Endothelial cell of umbilical vein (primary cell): ENCODE results near the gene SLC12A8.

Experiments used
- CTCF ChIP-seq, 2 donors: IDR thresholded peaks; 1 replicate in 1 of 2; 2 replicates in 1 of 2; pipeline ENCODE4 v1.5.1; 2011; ENCODE audit warnings: low read length in 2 of 2, mild to moderate bottlenecking in 2 of 2, moderate library complexity in 2 of 2, control low read depth in 1 of 2, inconsistent platforms in 1 of 2, low read depth in 1 of 2; ENCODE audit not compliant: insufficient read depth in 1 of 2; ENCODE audit errors: extremely low read depth in 1 of 2
- EZH2 ChIP-seq: IDR thresholded peaks from 2 replicates; pipeline ENCODE4 v1.6.1; 2012; ENCODE audit warnings: borderline replicate concordance, low read depth, mild to moderate bottlenecking, moderate library complexity, low read length, inconsistent platforms; ENCODE audit not compliant: severe bottlenecking
- FOS ChIP-seq: IDR thresholded peaks from 2 replicates; pipeline ENCODE4 v1.6.1; 2011; ENCODE audit warnings: mild to moderate bottlenecking, low read length, moderate library complexity, borderline replicate concordance; ENCODE audit not compliant: insufficient read depth
- GATA2 ChIP-seq: IDR thresholded peaks from 2 replicates; pipeline ENCODE4 v1.7.0; 2011; ENCODE audit warnings: low read depth, mild to moderate bottlenecking, moderate library complexity, mixed read lengths, low read length; ENCODE audit not compliant: insufficient read length, insufficient read depth
- JUN ChIP-seq: IDR thresholded peaks from 2 replicates; pipeline ENCODE4 v1.6.1; 2011; ENCODE audit warnings: borderline replicate concordance, low read depth; ENCODE audit not compliant: insufficient read length, insufficient read depth
- MYC ChIP-seq: IDR thresholded peaks from one replicate; pipeline ENCODE4 v1.6.1; 2011; ENCODE audit warnings: mild to moderate bottlenecking, low read depth, low read length
- POLR2A ChIP-seq: IDR thresholded peaks from 2 replicates; pipeline ENCODE4 v1.6.1; 2012; ENCODE audit warnings: low read depth, mild to moderate bottlenecking, control low read depth, low read length
- POLR2AphosphoS5 ChIP-seq: IDR thresholded peaks from 2 replicates; pipeline ENCODE4 v1.6.1; 2012; ENCODE audit warnings: low read depth, mild to moderate bottlenecking, control low read depth, low read length, moderate library complexity; ENCODE audit not compliant: insufficient read depth
- TF ChIP-seq, protein P1 (sequence below): IDR thresholded peaks from 2 replicates; pipeline ENCODE4 v1.6.1; 2011; ENCODE audit not compliant: insufficient read depth, insufficient read length

DNA sequence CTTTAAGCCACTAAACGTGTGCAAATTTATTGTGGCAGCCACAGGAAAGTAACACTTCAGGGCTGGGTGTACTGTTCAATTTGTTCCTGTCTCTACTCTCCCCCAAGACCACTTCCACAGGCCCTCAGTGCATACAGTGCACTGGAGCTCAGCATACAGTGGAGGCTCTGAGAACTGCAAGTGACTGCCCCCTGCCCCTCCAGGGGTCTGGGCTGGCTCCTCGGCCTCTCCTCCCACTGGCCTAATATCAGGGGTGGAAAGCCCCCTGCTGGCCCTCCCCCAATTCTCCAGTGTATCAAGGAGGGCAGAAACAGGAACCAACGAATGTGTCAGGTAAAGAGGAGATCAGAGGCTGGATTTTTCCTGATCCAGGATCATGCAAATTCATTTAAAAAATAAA lies 136.8 kb downstream of the SLC12A8 start:
- TF ChIP-seq CTCF (IDR thresholded peaks at IDR 0.05; ENCODE audit: extremely low read depth in 1 of 2, insufficient read depth in 1 of 2, low read depth in 1 of 2, low read length in 2 of 2), result no peak
- TF ChIP-seq, protein P1, sequence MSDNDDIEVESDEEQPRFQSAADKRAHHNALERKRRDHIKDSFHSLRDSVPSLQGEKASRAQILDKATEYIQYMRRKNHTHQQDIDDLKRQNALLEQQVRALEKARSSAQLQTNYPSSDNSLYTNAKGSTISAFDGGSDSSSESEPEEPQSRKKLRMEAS, result no peak
- TF ChIP-seq POLR2A, result no peak
- TF ChIP-seq POLR2AphosphoS5, result no peak
- TF ChIP-seq MYC, result no peak
- no peak for TF ChIP-seq FOS
- TF ChIP-seq JUN, result no peak
- TF ChIP-seq EZH2, result no peak
- TF ChIP-seq GATA2, result no peak
